ENCODE measurements around the gene IER5. TPM values are rescaled to one million over a fixed set of nuclear protein-coding genes. Genes with fewer than 3 reads are reported as not detected.
A peak's percentile ranks its signal among the peaks of the same experiment; 100 is the strongest.

IER5 gene
- total and polyA plus RNA-seq, 2 of the 13 experiments (the other 11 are each of a cell fraction or from before 2014, with no cell fraction given) = 2.5 to 3.5 TPM

GRCh38 chr1:181133441-181133951 lies 45.0 kb downstream of the IER5 start (continued):
- TF ChIP-seq, protein P1, sequence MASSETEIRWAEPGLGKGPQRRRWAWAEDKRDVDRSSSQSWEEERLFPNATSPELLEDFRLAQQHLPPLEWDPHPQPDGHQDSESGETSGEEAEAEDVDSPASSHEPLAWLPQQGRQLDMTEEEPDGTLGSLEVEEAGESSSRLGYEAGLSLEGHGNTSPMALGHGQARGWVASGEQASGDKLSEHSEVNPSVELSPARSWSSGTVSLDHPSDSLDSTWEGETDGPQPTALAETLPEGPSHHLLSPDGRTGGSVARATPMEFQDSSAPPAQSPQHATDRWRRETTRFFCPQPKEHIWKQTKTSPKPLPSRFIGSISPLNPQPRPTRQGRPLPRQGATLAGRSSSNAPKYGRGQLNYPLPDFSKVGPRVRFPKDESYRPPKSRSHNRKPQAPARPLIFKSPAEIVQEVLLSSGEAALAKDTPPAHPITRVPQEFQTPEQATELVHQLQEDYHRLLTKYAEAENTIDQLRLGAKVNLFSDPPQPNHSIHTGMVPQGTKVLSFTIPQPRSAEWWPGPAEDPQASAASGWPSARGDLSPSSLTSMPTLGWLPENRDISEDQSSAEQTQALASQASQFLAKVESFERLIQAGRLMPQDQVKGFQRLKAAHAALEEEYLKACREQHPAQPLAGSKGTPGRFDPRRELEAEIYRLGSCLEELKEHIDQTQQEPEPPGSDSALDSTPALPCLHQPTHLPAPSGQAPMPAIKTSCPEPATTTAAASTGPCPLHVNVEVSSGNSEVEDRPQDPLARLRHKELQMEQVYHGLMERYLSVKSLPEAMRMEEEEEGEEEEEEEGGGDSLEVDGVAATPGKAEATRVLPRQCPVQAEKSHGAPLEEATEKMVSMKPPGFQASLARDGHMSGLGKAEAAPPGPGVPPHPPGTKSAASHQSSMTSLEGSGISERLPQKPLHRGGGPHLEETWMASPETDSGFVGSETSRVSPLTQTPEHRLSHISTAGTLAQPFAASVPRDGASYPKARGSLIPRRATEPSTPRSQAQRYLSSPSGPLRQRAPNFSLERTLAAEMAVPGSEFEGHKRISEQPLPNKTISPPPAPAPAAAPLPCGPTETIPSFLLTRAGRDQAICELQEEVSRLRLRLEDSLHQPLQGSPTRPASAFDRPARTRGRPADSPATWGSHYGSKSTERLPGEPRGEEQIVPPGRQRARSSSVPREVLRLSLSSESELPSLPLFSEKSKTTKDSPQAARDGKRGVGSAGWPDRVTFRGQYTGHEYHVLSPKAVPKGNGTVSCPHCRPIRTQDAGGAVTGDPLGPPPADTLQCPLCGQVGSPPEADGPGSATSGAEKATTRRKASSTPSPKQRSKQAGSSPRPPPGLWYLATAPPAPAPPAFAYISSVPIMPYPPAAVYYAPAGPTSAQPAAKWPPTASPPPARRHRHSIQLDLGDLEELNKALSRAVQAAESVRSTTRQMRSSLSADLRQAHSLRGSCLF (CRISPR knock-in tag; IDR thresholded peaks at IDR 0.05; ENCODE audit: borderline replicate concordance) = no peak
- TF ChIP-seq, protein P2, sequence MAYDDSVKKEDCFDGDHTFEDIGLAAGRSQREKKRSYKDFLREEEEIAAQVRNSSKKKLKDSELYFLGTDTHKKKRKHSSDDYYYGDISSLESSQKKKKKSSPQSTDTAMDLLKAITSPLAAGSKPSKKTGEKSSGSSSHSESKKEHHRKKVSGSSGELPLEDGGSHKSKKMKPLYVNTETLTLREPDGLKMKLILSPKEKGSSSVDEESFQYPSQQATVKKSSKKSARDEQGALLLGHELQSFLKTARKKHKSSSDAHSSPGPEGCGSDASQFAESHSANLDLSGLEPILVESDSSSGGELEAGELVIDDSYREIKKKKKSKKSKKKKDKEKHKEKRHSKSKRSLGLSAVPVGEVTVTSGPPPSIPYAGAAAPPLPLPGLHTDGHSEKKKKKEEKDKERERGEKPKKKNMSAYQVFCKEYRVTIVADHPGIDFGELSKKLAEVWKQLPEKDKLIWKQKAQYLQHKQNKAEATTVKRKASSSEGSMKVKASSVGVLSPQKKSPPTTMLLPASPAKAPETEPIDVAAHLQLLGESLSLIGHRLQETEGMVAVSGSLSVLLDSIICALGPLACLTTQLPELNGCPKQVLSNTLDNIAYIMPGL (CRISPR knock-in tag; IDR thresholded peaks at IDR 0.05; ENCODE audit: borderline replicate concordance in 1 of 2, low read depth in 1 of 2) = peak in 1 of 2 experiments; percentile 52; a peak in 1 of 4 replicates
- no peak for TF ChIP-seq SUZ12 (IDR thresholded peaks at IDR 0.05; ENCODE audit: low read depth, low read length)
- TF ChIP-seq, protein P3, sequence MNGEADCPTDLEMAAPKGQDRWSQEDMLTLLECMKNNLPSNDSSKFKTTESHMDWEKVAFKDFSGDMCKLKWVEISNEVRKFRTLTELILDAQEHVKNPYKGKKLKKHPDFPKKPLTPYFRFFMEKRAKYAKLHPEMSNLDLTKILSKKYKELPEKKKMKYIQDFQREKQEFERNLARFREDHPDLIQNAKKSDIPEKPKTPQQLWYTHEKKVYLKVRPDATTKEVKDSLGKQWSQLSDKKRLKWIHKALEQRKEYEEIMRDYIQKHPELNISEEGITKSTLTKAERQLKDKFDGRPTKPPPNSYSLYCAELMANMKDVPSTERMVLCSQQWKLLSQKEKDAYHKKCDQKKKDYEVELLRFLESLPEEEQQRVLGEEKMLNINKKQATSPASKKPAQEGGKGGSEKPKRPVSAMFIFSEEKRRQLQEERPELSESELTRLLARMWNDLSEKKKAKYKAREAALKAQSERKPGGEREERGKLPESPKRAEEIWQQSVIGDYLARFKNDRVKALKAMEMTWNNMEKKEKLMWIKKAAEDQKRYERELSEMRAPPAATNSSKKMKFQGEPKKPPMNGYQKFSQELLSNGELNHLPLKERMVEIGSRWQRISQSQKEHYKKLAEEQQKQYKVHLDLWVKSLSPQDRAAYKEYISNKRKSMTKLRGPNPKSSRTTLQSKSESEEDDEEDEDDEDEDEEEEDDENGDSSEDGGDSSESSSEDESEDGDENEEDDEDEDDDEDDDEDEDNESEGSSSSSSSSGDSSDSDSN (CRISPR knock-in tag; IDR thresholded peaks at IDR 0.05) = no peak; the same call in none of the 2 replicates
- TF ChIP-seq, protein P4, sequence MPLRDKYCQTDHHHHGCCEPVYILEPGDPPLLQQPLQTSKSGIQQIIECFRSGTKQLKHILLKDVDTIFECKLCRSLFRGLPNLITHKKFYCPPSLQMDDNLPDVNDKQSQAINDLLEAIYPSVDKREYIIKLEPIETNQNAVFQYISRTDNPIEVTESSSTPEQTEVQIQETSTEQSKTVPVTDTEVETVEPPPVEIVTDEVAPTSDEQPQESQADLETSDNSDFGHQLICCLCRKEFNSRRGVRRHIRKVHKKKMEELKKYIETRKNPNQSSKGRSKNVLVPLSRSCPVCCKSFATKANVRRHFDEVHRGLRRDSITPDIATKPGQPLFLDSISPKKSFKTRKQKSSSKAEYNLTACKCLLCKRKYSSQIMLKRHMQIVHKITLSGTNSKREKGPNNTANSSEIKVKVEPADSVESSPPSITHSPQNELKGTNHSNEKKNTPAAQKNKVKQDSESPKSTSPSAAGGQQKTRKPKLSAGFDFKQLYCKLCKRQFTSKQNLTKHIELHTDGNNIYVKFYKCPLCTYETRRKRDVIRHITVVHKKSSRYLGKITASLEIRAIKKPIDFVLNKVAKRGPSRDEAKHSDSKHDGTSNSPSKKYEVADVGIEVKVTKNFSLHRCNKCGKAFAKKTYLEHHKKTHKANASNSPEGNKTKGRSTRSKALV (CRISPR knock-in tag; IDR thresholded peaks at IDR 0.05) = no peak
- TF ChIP-seq, protein P5, sequence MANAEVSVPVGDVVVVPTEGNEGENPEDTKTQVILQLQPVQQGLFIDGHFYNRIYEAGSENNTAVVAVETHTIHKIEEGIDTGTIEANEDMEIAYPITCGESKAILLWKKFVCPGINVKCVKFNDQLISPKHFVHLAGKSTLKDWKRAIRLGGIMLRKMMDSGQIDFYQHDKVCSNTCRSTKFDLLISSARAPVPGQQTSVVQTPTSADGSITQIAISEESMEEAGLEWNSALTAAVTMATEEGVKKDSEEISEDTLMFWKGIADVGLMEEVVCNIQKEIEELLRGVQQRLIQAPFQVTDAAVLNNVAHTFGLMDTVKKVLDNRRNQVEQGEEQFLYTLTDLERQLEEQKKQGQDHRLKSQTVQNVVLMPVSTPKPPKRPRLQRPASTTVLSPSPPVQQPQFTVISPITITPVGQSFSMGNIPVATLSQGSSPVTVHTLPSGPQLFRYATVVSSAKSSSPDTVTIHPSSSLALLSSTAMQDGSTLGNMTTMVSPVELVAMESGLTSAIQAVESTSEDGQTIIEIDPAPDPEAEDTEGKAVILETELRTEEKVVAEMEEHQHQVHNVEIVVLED (CRISPR knock-in tag; IDR thresholded peaks at IDR 0.05; ENCODE audit: borderline replicate concordance) = no peak
- TF ChIP-seq RNF2 (conservative IDR thresholded peaks at IDR 0.05; ENCODE audit: low read depth) = peak; percentile 69
- TF ChIP-seq, protein P6, sequence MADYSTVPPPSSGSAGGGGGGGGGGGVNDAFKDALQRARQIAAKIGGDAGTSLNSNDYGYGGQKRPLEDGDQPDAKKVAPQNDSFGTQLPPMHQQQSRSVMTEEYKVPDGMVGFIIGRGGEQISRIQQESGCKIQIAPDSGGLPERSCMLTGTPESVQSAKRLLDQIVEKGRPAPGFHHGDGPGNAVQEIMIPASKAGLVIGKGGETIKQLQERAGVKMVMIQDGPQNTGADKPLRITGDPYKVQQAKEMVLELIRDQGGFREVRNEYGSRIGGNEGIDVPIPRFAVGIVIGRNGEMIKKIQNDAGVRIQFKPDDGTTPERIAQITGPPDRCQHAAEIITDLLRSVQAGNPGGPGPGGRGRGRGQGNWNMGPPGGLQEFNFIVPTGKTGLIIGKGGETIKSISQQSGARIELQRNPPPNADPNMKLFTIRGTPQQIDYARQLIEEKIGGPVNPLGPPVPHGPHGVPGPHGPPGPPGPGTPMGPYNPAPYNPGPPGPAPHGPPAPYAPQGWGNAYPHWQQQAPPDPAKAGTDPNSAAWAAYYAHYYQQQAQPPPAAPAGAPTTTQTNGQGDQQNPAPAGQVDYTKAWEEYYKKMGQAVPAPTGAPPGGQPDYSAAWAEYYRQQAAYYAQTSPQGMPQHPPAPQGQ (CRISPR knock-in tag; IDR thresholded peaks at IDR 0.05; ENCODE audit: borderline replicate concordance) = no peak
- TF ChIP-seq ZNF224 (CRISPR knock-in tag; IDR thresholded peaks at IDR 0.05) = no peak
- no peak for TF ChIP-seq ZFP62 (CRISPR knock-in tag; IDR thresholded peaks at IDR 0.05)
- TF ChIP-seq MLLT10 (CRISPR knock-in tag; IDR thresholded peaks at IDR 0.05) = no peak
- TF ChIP-seq PHB2 (IDR thresholded peaks at IDR 0.05; ENCODE audit: partially characterized antibody) = no peak
- no peak for TF ChIP-seq ZNF256 (CRISPR knock-in tag; conservative IDR thresholded peaks at IDR 0.05)
- TF ChIP-seq PHF5A (CRISPR knock-in tag; IDR thresholded peaks at IDR 0.05; ENCODE audit: low read depth, unreplicated experiment) = no peak
